Mucosa of descending colon (tissue), 3 donors: Measurements from ENCODE around the gene ANO6. TPM values are rescaled to one million over a fixed set of nuclear protein-coding genes. Genes with fewer than 3 reads are reported as not detected.

ENCODE experiments used
- ATAC-seq: fragments of 200-7000 bp; cut with Tn5 transposase; one replicate; pipeline ENCODE4 v1.9.1; 2020; ENCODE audit warnings: mild to moderate bottlenecking, moderate library complexity
- DNase-seq, 3 donors: peaks; one replicate each; pipeline ENCODE4 v3.0.0-alpha.2; 2020
- H3K36me3 ChIP-seq: fragments of 200-600 bp; one replicate; pipeline ENCODE4 v1.8.0; 2021; ENCODE audit warnings: low read depth, mild to moderate bottlenecking
- H3K4me1 ChIP-seq: fragments of 200-600 bp; one replicate; pipeline ENCODE4 v1.8.0; 2021; ENCODE audit warnings: low read depth, mild to moderate bottlenecking
- H3K4me3 ChIP-seq: fragments of 200-600 bp; one replicate; pipeline ENCODE4 v1.8.0; 2021; ENCODE audit warnings: mild to moderate bottlenecking
- H3K9me3 ChIP-seq: fragments of 200-600 bp; one replicate; pipeline ENCODE4 v1.8.0; 2021; ENCODE audit warnings: mild to moderate bottlenecking
- CTCF ChIP-seq: fragments of 200-600 bp; IDR thresholded peaks from one replicate; pipeline ENCODE4 v1.8.0; 2022; ENCODE audit warnings: antibody characterized with exemption, mild to moderate bottlenecking
- intact Hi-C, 2 donors: fragments of 100-400 bp; cut with DNase I in 1 of 2; cut with micrococcal nuclease in 1 of 2; formaldehyde crosslinking; loops; one replicate each; pipeline versions ENCODE4 v1.11.0 to v1.11.1; 2022; cut with DNase I, micrococcal nuclease
- total RNA-seq, 3 donors: library from RNA; stranded (reverse); fragmentation: NEBNext Ultra II Directional in 2 of 3; extraction: Animal tissue kit (Norgen Biotek cat#: 25700) in 2 of 3; gene quantifications; one replicate each; pipeline versions ENCODE4 v1.2.1 to v1.2.4, GENCODE V29; 2021 to 2023
- donor health status: DM: no; HTN: no; CAD: no; lungs with moderate emphysema.
- donor health status: DM: no; HTN: no; CAD: no.
- donor health status: DM: no; HTN: yes; CAD: no.

The ANO6 gene
- total RNA-seq, 3 donors from 2014 or later, result 7.8 to 65.8 (median 15.2) TPM

- Histone ChIP-seq H3K9me3 (no peaks in the 10 kb centered on the region), H3K4me1 (no peaks in the 10 kb centered on the region), H3K4me3 (no peak overlapping the region), H3K36me3 (no peaks in the 10 kb centered on the region)
- intact Hi-C loops, result no loop called here
- ATAC-seq (no peak), DNase-seq (no peak)
- TF ChIP-seq CTCF, result no peak
Observed at GRCh38 chr12:45304514-45305178, 88.8 kb downstream of the ANO6 start.

GRCh38 chr12:45305907-45306306 is 90.0 kb downstream of the ANO6 start:
- ATAC-seq (no peak), DNase-seq (no peak)
- intact Hi-C loops, result no loop called here
- Histone ChIP-seq H3K9me3 (no peaks in the 10 kb centered on the region), H3K4me3 (no peak overlapping the region), H3K36me3 (no peaks in the 10 kb centered on the region), H3K4me1 (no peaks in the 10 kb centered on the region)
- no peak for TF ChIP-seq CTCF

- ATAC-seq (no peak), DNase-seq (no peak)
- Histone ChIP-seq H3K4me3 (no peak overlapping the region), H3K36me3 (no peaks in the 10 kb centered on the region), H3K4me1 (no peaks in the 10 kb centered on the region), H3K9me3 (no peaks in the 10 kb centered on the region)
- no peak for TF ChIP-seq CTCF
- intact Hi-C loops, result no loop called here
Observed at GRCh38 chr12:45309836-45310626, 94.1 kb downstream of the ANO6 start.

- no peak for TF ChIP-seq CTCF
- no peaks in the 10 kb centered on the region for H3K9me3 ChIP-seq
- no peak for ATAC-seq
- H3K36me3 ChIP-seq, result no peaks in the 10 kb centered on the region
- H3K4me1 ChIP-seq, result no peaks in the 10 kb centered on the region
- intact Hi-C loops, result no loop called here
- no peak for DNase-seq
- H3K4me3 ChIP-seq, result no peak overlapping the region
Observed at GRCh38 chr12:45310627-45310968, 94.7 kb downstream of the ANO6 start.

GRCh38 chr12:45312012-45312411 is 96.1 kb downstream of the ANO6 start:
- Histone ChIP-seq H3K9me3 (no peaks in the 10 kb centered on the region), H3K36me3 (no peaks in the 10 kb centered on the region), H3K4me3 (no peak overlapping the region), H3K4me1 (no peaks in the 10 kb centered on the region)
- ATAC-seq (no peak), DNase-seq (no peak)
- TF ChIP-seq CTCF, result no peak
- intact Hi-C loops, result no loop called here
